ENCODE results near the gene PGAM2. TPM values are rescaled to one million over a fixed set of nuclear protein-coding genes. Genes with fewer than 3 reads are reported as not detected.

The PGAM2 gene
- not detected for total RNA-seq
- long read RNA-seq, partial matches to known transcripts, result 0 of 4 reads
- long read RNA-seq, other reads (novel, unspliced or antisense), result 4 of 4 reads

- peak; percentile 81 for DNase-seq (ENCODE audit: low spot score)
Observed at GRCh38 chr7:44065431-44066110, at the start of gene PGAM2. Gene PGAM2 (minus strand): TSS chr7:44065567. CDS start chr7:44065529, 38 bp downstream.

- DNase-seq (ENCODE audit: low spot score), result no peak
Observed at GRCh38 chr7:44114586-44115310, 49.4 kb upstream of the PGAM2 start.

GRCh38 chr7:44113764-44114354 lies 48.5 kb upstream of the PGAM2 start:
- no peak for DNase-seq (ENCODE audit: low spot score)

GRCh38 chr7:44112997-44113763 lies 47.8 kb upstream of the PGAM2 start:
- DNase-seq (ENCODE audit: low spot score), result no peak

DNA sequence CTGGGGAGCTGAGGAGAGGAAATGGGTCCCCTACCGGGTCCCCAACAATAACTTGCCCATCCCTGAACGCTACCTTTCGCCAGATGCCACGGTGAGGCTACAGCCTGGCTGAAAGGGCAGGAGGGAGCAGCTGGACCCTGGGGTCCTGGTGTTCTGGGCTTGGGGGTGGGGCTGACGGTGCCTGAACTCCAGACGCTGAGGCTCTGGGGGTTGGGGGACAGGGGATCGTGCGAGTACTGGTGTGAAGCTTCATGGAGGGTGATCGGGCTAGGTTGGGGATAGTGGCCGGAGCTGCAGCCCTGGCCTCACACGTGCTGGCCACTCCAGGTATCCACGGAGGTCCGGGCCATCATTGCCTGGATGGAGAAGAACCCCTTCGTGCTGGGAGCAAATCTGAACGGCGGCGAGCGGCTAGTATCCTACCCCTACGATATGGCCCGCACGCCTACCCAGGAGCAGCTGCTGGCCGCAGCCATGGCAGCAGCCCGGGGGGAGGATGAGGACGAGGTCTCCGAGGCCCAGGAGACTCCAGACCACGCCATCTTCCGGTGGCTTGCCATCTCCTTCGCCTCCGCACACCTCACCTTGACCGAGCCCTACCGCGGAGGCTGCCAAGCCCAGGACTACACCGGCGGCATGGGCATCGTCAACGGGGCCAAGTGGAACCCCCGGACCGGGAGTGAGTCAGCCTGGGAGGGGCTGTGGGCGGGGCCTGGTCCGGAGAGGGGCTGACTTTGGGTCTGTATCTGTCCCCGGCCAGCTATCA lies 47.0 kb upstream of the PGAM2 start:
- no peak for DNase-seq (ENCODE audit: low spot score)

DNA sequence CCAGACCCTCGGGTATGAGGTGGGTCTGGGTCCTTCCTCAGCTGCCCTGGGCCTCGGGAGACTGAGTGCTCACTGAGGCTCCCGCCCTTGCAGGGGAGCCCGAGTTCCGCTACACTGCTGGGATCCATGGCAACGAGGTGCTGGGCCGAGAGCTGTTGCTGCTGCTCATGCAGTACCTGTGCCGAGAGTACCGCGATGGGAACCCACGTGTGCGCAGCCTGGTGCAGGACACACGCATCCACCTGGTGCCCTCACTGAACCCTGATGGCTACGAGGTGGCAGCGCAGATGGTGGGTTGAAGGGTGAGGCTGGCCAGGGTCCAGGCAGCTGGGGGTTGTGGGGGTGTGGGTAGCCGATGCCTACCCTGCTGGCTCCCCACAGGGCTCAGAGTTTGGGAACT lies 46.4 kb upstream of the PGAM2 start:
- no peak for DNase-seq (ENCODE audit: low spot score)

DNA sequence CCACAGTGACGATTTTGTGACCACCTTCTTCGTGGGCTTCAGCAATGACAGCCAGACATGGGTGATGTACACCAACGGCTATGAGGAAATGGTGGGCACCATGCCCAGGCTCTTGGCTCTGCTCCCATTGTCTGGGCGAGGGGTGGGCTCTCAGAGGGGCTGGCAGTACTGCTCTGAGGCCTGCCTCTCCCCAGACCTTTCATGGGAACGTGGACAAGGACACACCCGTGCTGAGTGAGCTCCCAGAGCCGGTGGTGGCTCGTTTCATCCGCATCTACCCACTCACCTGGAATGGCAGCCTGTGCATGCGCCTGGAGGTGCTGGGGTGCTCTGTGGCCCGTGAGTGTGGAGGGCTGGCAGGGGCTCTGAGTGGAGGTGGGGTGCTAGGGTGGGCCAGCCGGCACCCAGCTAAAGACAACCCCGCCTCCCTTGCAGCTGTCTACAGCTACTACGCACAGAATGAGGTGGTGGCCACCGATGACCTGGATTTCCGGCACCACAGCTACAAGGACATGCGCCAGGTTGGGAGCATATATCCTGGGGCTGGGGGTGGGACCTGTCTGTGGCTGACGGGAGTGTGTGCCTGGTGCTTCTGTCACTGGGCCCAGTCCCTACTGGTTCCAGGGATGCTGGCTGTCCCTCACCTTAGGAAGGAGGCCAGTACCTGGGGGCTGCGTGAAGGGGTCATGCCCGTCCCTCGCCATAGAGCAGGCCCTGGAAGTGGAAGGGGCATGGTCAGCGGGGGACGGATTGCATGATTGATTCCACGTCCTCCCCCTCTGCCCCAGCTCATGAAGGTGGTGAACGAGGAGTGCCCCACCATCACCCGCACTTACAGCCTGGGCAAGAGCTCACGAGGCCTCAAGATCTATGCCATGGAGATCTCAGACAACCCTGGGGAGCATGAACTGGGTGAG lies 45.6 kb upstream of the PGAM2 start:
- no peak for DNase-seq (ENCODE audit: low spot score)

DNA sequence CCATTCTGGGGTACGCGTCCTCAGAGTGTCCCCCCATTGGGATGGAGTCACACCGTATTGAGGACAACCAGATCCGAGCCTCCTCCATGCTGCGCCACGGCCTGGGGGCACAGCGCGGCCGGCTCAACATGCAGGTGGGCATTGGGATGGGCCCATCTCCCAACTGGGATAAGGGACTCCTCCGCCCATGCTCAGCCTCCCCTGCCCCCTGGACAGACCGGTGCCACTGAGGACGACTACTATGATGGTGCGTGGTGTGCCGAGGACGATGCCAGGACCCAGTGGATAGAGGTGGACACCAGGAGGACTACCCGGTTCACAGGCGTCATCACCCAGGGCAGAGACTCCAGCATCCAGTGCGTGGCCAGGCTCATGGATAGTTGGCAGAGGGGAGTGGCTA lies 44.6 kb upstream of the PGAM2 start:
- DNase-seq (ENCODE audit: low spot score), result no peak

GRCh38 chr7:44108768-44109750 lies 43.7 kb upstream of the PGAM2 start:
- DNase-seq (ENCODE audit: low spot score), result no peak

DNA sequence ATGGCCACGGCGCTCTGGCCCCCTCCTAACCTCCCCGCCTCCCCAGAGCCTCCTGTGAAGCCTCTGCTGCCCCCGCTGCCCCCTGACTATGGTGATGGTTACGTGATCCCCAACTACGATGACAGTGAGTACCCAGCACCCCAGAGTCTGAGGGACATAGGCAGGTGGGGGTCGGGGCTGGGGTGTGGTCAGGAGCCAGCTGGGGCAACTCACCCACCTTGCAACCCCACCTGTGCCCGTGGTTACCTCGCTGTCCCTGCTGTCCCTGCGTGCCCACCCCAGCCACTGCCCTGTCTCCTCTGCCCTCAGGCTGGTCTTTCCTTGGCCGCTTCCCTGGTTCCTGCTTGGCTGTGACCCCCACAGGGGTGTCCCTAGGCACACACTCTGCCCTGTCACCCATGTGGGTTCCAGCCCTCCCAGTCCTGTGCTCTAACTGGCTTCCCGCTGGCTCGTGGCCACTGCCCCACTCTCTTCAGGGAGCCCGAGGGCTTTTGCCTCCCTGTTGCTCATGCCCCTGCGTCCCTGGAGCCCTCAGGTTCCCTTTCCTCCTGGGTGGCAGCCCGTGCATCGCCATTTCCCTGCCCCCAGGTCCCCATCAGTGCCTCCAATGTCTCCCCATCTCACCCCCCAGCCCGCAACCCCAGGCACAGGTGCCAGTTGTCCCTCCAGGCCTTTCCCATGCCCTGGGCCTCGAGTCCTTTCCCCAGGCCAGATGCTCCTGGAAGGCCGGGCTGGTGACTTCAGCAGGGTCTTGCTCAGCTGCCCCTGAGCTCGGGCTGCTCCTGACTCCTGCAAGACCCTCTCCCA lies 42.8 kb upstream of the PGAM2 start:
- no peak for DNase-seq (ENCODE audit: low spot score)

DNA sequence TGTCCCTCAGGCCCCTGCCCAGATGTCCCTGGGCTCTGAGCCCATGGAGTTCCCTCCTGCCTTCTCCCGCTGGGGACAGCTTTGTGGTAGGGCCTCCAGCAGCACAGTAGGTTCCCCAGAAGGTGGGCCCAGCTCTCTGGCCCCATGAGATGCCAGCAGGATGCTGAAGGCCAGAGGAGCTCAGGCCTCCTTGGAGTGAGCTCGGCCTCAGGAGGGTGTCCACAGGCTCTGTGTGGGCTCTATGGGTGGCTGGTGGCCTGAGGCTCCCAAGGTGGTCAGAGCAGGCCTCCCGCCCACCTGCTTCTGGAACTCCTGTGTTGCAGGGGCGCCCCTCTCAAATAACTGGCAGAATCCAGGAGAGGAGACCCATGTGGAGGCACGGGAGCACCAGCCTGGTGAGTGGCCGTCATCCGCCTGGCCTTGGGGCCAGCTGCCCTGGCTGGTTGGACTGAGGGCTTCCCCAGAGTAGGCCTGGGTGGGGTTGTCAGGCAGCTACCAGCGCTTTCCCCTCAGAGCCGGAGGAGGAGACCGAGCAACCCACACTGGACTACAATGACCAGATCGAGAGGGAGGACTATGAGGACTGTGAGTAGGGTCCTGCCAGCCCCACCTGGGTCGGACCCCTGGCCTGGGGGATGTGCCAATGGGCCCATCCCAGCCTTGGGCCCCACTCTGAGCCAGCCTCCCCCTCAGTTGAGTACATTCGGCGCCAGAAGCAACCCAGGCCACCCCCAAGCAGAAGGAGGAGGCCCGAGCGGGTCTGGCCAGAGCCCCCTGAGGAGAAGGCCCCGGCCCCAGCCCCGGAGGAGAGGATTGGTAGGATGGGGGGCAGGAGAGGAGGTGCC lies 42.0 kb upstream of the PGAM2 start:
- no peak for DNase-seq (ENCODE audit: low spot score)

DNA sequence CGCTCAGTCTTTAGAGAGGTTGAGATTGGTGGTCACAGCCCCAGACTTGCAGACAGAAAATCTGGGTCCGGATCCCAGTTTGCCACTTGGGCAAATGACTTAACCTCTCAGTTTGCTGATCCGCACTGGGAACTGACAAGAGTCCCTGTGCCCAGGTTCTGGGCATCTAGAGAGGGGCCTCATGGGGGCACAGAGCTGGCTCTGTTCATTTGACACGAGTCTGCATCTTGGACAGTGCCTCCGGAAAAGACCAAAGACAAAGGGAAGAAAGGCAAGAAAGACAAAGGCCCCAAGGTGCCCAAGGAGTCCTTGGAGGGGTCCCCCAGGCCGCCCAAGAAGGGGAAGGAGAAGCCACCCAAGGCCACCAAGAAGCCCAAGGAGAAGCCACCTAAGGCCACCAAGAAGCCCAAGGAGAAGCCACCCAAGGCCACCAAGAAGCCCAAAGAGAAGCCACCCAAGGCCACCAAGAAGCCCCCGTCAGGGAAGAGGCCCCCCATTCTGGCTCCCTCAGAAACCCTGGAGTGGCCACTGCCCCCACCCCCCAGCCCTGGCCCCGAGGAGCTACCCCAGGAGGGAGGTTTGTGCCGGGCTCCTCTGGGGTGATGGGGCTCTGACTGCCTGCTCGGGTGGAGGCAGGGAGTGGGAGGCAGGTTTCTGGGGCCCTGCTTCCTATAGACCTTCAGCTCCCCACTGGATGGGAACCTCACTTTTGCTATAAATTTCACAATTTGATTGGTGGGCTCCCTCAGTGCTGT lies 41.1 kb upstream of the PGAM2 start:
- no peak for DNase-seq (ENCODE audit: low spot score)

DNA sequence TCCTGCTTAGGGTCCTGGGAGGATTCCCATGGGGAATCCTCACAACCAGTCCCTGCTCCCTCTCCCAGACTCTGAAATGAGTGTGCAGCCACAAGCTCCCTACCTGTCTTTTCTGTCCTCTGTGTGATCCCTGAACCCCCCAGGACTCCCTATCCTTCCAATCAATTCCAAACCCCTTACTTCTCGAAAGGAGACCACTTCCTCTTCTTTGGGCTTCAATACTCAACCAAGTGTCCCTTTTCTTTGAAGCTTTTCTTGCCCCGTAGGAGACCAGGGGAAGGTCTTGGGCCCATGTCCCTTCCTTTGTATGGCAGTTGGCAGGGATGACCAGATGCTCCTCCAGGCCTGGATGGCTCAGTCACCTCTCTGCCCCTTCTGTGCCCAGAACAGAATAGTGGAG lies 40.5 kb upstream of the PGAM2 start:
- no peak for DNase-seq (ENCODE audit: low spot score)

DNA sequence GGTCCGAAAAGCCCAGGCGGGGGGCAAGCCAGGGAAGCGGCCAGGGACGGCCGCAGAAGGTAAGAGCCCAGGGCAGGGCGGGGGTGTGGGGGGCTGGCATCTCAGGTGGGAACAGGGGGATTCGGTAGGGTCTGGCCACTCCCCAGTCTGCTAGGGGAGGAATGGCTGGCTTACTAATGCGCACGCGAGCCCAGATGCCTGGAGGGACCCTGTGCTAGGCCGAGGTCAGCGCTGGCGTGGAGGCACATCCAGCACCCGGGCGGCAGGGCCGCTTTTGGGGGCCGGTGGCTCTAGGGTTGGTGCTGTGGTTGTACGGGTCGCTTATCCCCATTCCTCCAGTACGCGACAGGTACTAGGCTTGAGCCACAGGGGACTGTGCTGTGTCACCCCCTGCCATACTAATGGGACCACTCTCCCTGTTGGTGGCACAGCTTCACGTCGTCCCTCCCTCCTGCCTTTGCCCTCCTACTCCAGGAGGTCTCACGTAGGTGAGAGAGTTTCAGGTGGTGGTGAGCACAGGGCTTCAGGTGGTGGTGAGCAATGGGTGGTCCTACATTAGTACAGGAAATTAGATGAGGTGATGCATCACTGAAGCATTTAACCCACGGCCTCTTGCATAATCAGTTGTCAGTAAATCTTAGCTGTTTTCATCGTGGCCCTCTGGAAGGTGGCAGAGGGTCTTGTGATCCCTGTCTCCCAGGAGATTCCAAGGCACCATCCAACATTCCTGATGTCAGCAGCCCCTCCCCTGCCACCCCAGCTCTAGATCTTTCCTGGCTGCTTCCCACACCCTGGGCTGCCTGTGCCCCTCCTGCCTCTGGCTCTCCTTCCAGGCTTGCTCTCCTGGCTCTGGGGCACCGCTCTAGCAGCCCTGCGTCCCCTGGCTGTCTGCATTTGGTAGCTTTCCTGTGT lies 39.7 kb upstream of the PGAM2 start:
- DNase-seq (ENCODE audit: low spot score), result no peak

Measured in mesenteric fat pad (tissue), 1 donor.